Type B pancreatic cell (in vitro differentiated cells): Measurements from ENCODE around the gene TMEM253. TPM values are rescaled to one million over a fixed set of nuclear protein-coding genes. Genes with fewer than 3 reads are reported as not detected.

Experiments
- DNase-seq: peaks from one replicate; pipeline ENCODE4 v3.0.0; 2021; ENCODE audit warnings: mixed read lengths; ENCODE audit not compliant: unreplicated experiment; ENCODE audit errors: extremely low spot score
- H3K27ac Mint-ChIP-seq: 2 replicates; pipeline ENCODE4 v1.8.0; 2021; ENCODE audit warnings: mild to moderate bottlenecking, mixed read lengths
- H3K27me3 Mint-ChIP-seq: 2 replicates; pipeline ENCODE4 v1.8.0; 2021; ENCODE audit warnings: mixed read lengths
- H3K36me3 Mint-ChIP-seq: 2 replicates; pipeline ENCODE4 v1.8.0; 2021; ENCODE audit warnings: mixed read lengths
- H3K4me1 Mint-ChIP-seq: one replicate; pipeline ENCODE4 v1.8.0; 2021; ENCODE audit warnings: mixed read lengths; ENCODE audit not compliant: unreplicated experiment
- H3K4me3 Mint-ChIP-seq: 2 replicates; pipeline ENCODE4 v1.8.0; 2021; ENCODE audit warnings: mild to moderate bottlenecking, mixed read lengths
- H3K9me3 Mint-ChIP-seq: 2 replicates; pipeline ENCODE4 v1.8.0; 2021; ENCODE audit warnings: mixed read lengths
- CTCF ChIP-seq: fragments of 200-600 bp; sonication (generic); conservative IDR thresholded peaks from 2 replicates; pipeline ENCODE4 v1.5.0; 2021; ENCODE audit warnings: antibody characterized with exemption, mild to moderate bottlenecking
- total RNA-seq: library from RNA; stranded (reverse); gene quantifications from 2 replicates; pipeline ENCODE4 v1.2.1, GENCODE V29; 2021; ENCODE audit warnings: low replicate concordance

Gene TMEM253
- total RNA-seq, 1 donor from 2014 or later, result 1.8 TPM

GRCh38 chr14:21106498-21107282, 5.8 kb downstream of the TMEM253 start:
- no peaks in the 10 kb centered on the region for H3K9me3 Mint-ChIP-seq
- H3K4me1 Mint-ChIP-seq, result peaks cover 58% of the 10 kb centered on the region
- no peak for DNase-seq
- peak; percentile 96 for TF ChIP-seq CTCF
- no peaks in the 10 kb centered on the region for H3K36me3 Mint-ChIP-seq
- peak overlapping the region; percentile 67 for H3K27ac Mint-ChIP-seq
- peak overlapping the region; percentile 75 for H3K4me3 Mint-ChIP-seq
- H3K27me3 Mint-ChIP-seq, result no peaks in the 10 kb centered on the region

DNA sequence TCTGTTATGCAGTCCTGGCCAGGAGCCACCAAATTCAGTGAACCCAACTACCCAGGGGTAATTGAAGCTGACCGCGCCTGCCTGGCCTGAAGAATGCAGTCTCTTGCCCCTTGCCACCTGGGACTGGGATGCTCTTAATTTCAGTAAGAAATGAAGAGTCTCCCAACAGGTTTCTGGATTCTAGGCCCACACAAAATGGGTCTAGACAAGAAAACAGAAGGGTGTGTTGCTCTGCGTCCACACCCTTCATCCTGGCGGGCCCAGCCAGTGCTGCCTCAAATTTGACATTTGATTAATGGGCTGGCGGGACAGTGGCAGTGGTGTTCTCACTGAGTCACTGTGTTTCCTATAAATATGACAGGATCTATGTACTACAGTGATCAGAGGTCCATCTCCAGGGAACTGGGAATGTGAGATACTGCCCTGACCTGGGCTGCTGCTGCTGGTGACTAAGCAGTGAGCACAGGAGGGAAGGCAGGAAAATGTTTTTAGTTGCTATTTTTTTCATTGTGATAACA, 6.5 kb downstream of the TMEM253 start:
- H3K27ac Mint-ChIP-seq, result peak overlapping the region; percentile 67
- H3K4me1 Mint-ChIP-seq, result peaks cover 54% of the 10 kb centered on the region
- DNase-seq, result no peak
- TF ChIP-seq CTCF, result no peak
- peak overlapping the region; percentile 75 for H3K4me3 Mint-ChIP-seq
- no peaks in the 10 kb centered on the region for H3K9me3 Mint-ChIP-seq
- no peaks in the 10 kb centered on the region for H3K36me3 Mint-ChIP-seq
- H3K27me3 Mint-ChIP-seq, result no peaks in the 10 kb centered on the region

DNA sequence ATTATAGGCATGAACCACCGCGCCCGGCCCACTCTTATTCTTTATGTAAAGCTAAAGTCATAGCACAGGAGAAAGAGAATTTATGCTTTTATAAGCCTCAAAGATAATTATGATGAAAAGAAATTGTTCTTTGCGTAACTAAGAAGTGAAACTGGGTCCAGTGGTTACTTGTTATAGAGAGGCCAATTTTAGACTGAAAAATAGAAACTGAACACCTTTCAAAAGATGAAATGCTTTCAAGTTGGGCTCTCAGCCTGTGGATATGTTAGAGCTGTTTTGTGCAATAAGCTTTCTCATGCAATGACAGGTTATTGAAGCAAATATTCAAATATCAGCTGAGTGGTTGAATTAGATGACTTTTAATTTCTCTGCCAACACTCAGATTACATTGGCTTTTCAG, 7.9 kb downstream of the TMEM253 start:
- H3K27ac Mint-ChIP-seq, result no peak overlapping the region
- TF ChIP-seq CTCF, result no peak
- H3K9me3 Mint-ChIP-seq, result no peaks in the 10 kb centered on the region
- no peak for DNase-seq
- no peak overlapping the region for H3K4me3 Mint-ChIP-seq
- no peaks in the 10 kb centered on the region for H3K27me3 Mint-ChIP-seq
- H3K36me3 Mint-ChIP-seq, result no peaks in the 10 kb centered on the region
- H3K4me1 Mint-ChIP-seq, result peaks cover 43% of the 10 kb centered on the region

GRCh38 chr14:21109377-21110138, 8.7 kb downstream of the TMEM253 start:
- Mint-ChIP-seq H3K4me1 (peaks cover 40% of the 10 kb centered on the region), H3K27ac (no peak overlapping the region)
- no peak for DNase-seq

GRCh38 chr14:21112255-21112654, 11.4 kb downstream of the TMEM253 start:
- Mint-ChIP-seq H3K27me3 (no peaks in the 10 kb centered on the region), H3K9me3 (no peaks in the 10 kb centered on the region), H3K4me1 (peaks cover 19% of the 10 kb centered on the region), H3K4me3 (no peak overlapping the region), H3K36me3 (no peaks in the 10 kb centered on the region), H3K27ac (no peak overlapping the region)
- no peak for TF ChIP-seq CTCF
- DNase-seq, result no peak

More at GRCh38 chr14:21109377-21110138, 8.7 kb downstream of the TMEM253 start:
- Mint-ChIP-seq H3K27me3 (no peaks in the 10 kb centered on the region), H3K9me3 (no peaks in the 10 kb centered on the region), H3K4me3 (no peak overlapping the region), H3K36me3 (no peaks in the 10 kb centered on the region)
- no peak for TF ChIP-seq CTCF
